DMS53 treated with DMSO at 0.1 percent for 48 hours (cell line): ENCODE results near the gene CCDC124.
"Not testable (repeated sequence)": the region's sequence is repeated elsewhere in the genome, so short reads cannot be mapped to it uniquely, and the experiment has no call there.

Experiments
- DNase-seq: peaks from one replicate; lab custom pipeline; 2025; ENCODE audit not compliant: unreplicated experiment; lab: John Stamatoyannopoulos, UW

Gene CCDC124

GRCh38 chr19:17932485-17933338 is at the start of gene CCDC124:
Gene CCDC124, plus strand, starts transcription at chr19:17933015. Its CDS starts 3,406 bp downstream, at chr19:17936421.
- DNase-seq = peak; percentile 85

GRCh38 chr19:17883627-17884410 is 49.0 kb upstream of the CCDC124 start:
- DNase-seq = no peak

- no peak for DNase-seq
These were observed 46.3 kb upstream of the CCDC124 start for GRCh38 chr19:17886515-17886914.

GRCh38 chr19:17887221-17887620 is 45.6 kb upstream of the CCDC124 start:
- DNase-seq = not testable (repeated sequence)

- no peak for DNase-seq
These were observed 44.6 kb upstream of the CCDC124 start for GRCh38 chr19:17888260-17888659.

GRCh38 chr19:17889609-17890214 is 43.1 kb upstream of the CCDC124 start:
- no peak for DNase-seq

GRCh38 chr19:17893766-17894165 is 39.0 kb upstream of the CCDC124 start:
- no peak for DNase-seq

GRCh38 chr19:17902701-17903100 is 30.1 kb upstream of the CCDC124 start:
- no peak for DNase-seq

GRCh38 chr19:17908244-17908643 is 24.6 kb upstream of the CCDC124 start:
- DNase-seq = no peak

GRCh38 chr19:17909003-17909732 is 23.6 kb upstream of the CCDC124 start:
- no peak for DNase-seq

GRCh38 chr19:17910791-17911360 is 21.9 kb upstream of the CCDC124 start:
- no peak for DNase-seq

- peak; percentile 16 for DNase-seq
These were observed 16.7 kb upstream of the CCDC124 start for GRCh38 chr19:17915940-17916593.

- not testable (repeated sequence) for DNase-seq
These were observed 14.7 kb upstream of the CCDC124 start for GRCh38 chr19:17918151-17918550.

GRCh38 chr19:17919122-17919521 is 13.7 kb upstream of the CCDC124 start:
- not testable (repeated sequence) for DNase-seq

- no peak for DNase-seq
These were observed 12.3 kb upstream of the CCDC124 start for GRCh38 chr19:17920527-17920926.

GRCh38 chr19:17922138-17922537 is 10.7 kb upstream of the CCDC124 start:
- no peak for DNase-seq

GRCh38 chr19:17926044-17926443 is 6.8 kb upstream of the CCDC124 start:
- DNase-seq = no peak

GRCh38 chr19:17929056-17929455 is 3.8 kb upstream of the CCDC124 start:
- DNase-seq = no peak

- no peak for DNase-seq
These were observed 1.2 kb upstream of the CCDC124 start for GRCh38 chr19:17931532-17932191.
